Body of pancreas (tissue), 4 donors: Measurements from ENCODE around the gene EIF2AK2. TPM values are rescaled to one million over a fixed set of nuclear protein-coding genes. Genes with fewer than 3 reads are reported as not detected.

Experiments
- ATAC-seq: fragments of 150-250 bp; one replicate; pipeline ENCODE4 v1.9.1; 2016
- DNase-seq, 4 donors: peaks; one replicate each; pipeline ENCODE4 v3.0.0-alpha.2; 2019
- H3K27ac ChIP-seq, 4 donors: fragments of 200-600 bp; sonication (generic); 1 replicate in 3 of 4; 2 replicates in 1 of 4; pipeline versions ENCODE4 v1.5.1 to v1.6.1; 2016 to 2019; ENCODE audit warnings: mild to moderate bottlenecking in 1 of 4, mixed read lengths in 1 of 4, moderate library complexity in 1 of 4
- H3K27me3 ChIP-seq, 2 donors: fragments of 200-600 bp; sonication (generic); one replicate each; pipeline ENCODE4 v1.6.0; 2016; ENCODE audit warnings: mild to moderate bottlenecking in 1 of 2
- H3K36me3 ChIP-seq, 2 donors: fragments of 200-600 bp; sonication (generic); replicated peaks in 1 of 2; 2 replicates each; pipeline ENCODE4 v1.5.1; 2016; ENCODE audit warnings: low read depth in 2 of 2; ENCODE audit not compliant: insufficient read depth in 1 of 2
- H3K4me1 ChIP-seq: fragments of 200-600 bp; sonication (generic); one replicate; pipeline ENCODE4 v1.6.0; 2016
- H3K4me3 ChIP-seq, 2 donors: fragments of 200-600 bp; sonication (generic); 1 replicate in 1 of 2; 2 replicates in 1 of 2; pipeline ENCODE4 v1.5.1; 2016 to 2019
- H3K9me3 ChIP-seq, 3 donors: fragments of 200-600 bp; sonication (generic); 1 replicate in 2 of 3; 2 replicates in 1 of 3; pipeline ENCODE4 v1.5.1; 2016
- CTCF ChIP-seq, 7 experiments: fragments of 450-650 bp in 4 of 7; fragments of 200-600 bp in 3 of 7; sonication (generic) in 3 of 7; IDR thresholded peaks; one replicate each; pipeline ENCODE4 v1.5.1; 2016 to 2019; ENCODE audit warnings: antibody characterized with exemption in 7 of 7
- POLR2A ChIP-seq, 3 donors: fragments of 450-650 bp; IDR thresholded peaks; one replicate each; pipeline ENCODE4 v1.6.1; 2016; ENCODE audit warnings: antibody characterized with exemption in 3 of 3, mild to moderate bottlenecking in 2 of 3
- WGBS, 2 donors: methylation state at CpG; one replicate each; pipeline ENCODE4 v1.1.5; 2017; 5-methylcytosine and 5-hydroxymethylcytosine counted together
- intact Hi-C: fragments of 100-400 bp; cut with DNase I; formaldehyde crosslinking; loops from one replicate; pipeline ENCODE4 v1.15.1; 2023
- total RNA-seq, 2 donors: library from RNA; depleted of rRNA; stranded (reverse); fragments of >200 nt; gene quantifications; one replicate each; pipeline ENCODE4 v1.1.0, GENCODE V29; 2016

EIF2AK2 gene
- total RNA-seq, 2 donors from 2014 or later: 18.9 to 39.9 TPM

GRCh38 chr2:37080266-37080665 is 76.5 kb downstream of the EIF2AK2 start:
- TF ChIP-seq POLR2A (IDR thresholded peaks at IDR 0.05) (no peak), CTCF (IDR thresholded peaks at IDR 0.05) (no peak)
- Histone ChIP-seq H3K36me3 (peaks cover 0 to 3% of the 10 kb centered on the region in 2 donors), H3K27me3 (no peaks in the 10 kb centered on the region), H3K9me3 (no peaks in the 10 kb centered on the region), H3K27ac (no peak overlapping the region), H3K4me3 (no peak overlapping the region), H3K4me1 (peaks cover 19% of the 10 kb centered on the region)
- intact Hi-C loops: no loop called here
- 65 to 84% methylated on average over 2 of the region's 2 CpGs for WGBS, 2 donors
- ATAC-seq (no peak), DNase-seq (no peak)

- WGBS, 2 donors: 95 to 97% methylated on average over 2 of the region's 2 CpGs
- no peak for DNase-seq
- no peak for TF ChIP-seq CTCF (IDR thresholded peaks at IDR 0.05)
- no peak for TF ChIP-seq POLR2A (IDR thresholded peaks at IDR 0.05)
- Histone ChIP-seq H3K27ac (no peak overlapping the region), H3K4me1 (no peaks in the 10 kb centered on the region), H3K27me3 (no peaks in the 10 kb centered on the region), H3K9me3 (no peaks in the 10 kb centered on the region), H3K4me3 (no peak overlapping the region), H3K36me3 (peaks cover 4 to 19% of the 10 kb centered on the region in 2 donors)
- intact Hi-C loops: no loop called here
- ATAC-seq: no peak
Measured at GRCh38 chr2:37070931-37071330, 85.8 kb downstream of the EIF2AK2 start.

- intact Hi-C loops: no loop called here
- WGBS, 2 donors: 87% methylated on average over 6 of the region's 6 CpGs
Measured at GRCh38 chr2:37068686-37069085, 88.1 kb downstream of the EIF2AK2 start.

GRCh38 chr2:37061776-37062175 is 95.0 kb downstream of the EIF2AK2 start:
- intact Hi-C loops: no loop called here
- ATAC-seq (no peak), DNase-seq (no peak)
- 94 to 99% methylated on average over 5 of the region's 5 CpGs for WGBS, 2 donors
- H3K4me3 ChIP-seq: no peak overlapping the region
- H3K4me1 ChIP-seq: no peaks in the 10 kb centered on the region
- TF ChIP-seq CTCF (IDR thresholded peaks at IDR 0.05) (no peak), POLR2A (IDR thresholded peaks at IDR 0.05) (no peak)
- no peaks in the 10 kb centered on the region for H3K27me3 ChIP-seq
- no peak overlapping the region for H3K27ac ChIP-seq
- H3K36me3 ChIP-seq: peaks cover 0 to 29% of the 10 kb centered on the region in 2 donors
- H3K9me3 ChIP-seq: no peaks in the 10 kb centered on the region

More at GRCh38 chr2:37068686-37069085, 88.1 kb downstream of the EIF2AK2 start:
- Histone ChIP-seq H3K36me3 (peaks cover 4 to 26% of the 10 kb centered on the region in 2 donors), H3K27me3 (no peaks in the 10 kb centered on the region), H3K4me1 (no peaks in the 10 kb centered on the region), H3K27ac (no peak overlapping the region), H3K4me3 (no peak overlapping the region), H3K9me3 (no peaks in the 10 kb centered on the region)
- no peak for ATAC-seq
- TF ChIP-seq CTCF (IDR thresholded peaks at IDR 0.05) (no peak), POLR2A (IDR thresholded peaks at IDR 0.05) (no peak)
- DNase-seq: no peak

GRCh38 chr2:37061013-37061711 is 95.6 kb downstream of the EIF2AK2 start:
- H3K27me3 ChIP-seq: no peaks in the 10 kb centered on the region
- TF ChIP-seq POLR2A (IDR thresholded peaks at IDR 0.05): no peak
- TF ChIP-seq CTCF (IDR thresholded peaks at IDR 0.05): no peak
- H3K4me3 ChIP-seq: no peak overlapping the region
- no peaks in the 10 kb centered on the region for H3K9me3 ChIP-seq
- ATAC-seq (no peak), DNase-seq (no peak)
- peaks cover 0 to 32% of the 10 kb centered on the region in 2 donors for H3K36me3 ChIP-seq
- H3K27ac ChIP-seq: no peak overlapping the region
- intact Hi-C loops: no loop called here
- H3K4me1 ChIP-seq: no peaks in the 10 kb centered on the region
